SK-N-SH (cell line): ENCODE measurements around the gene CALM1.

Experiments
- EP300 ChIP-seq, 2 experiments: IDR thresholded peaks; 2 replicates each; pipeline versions ENCODE4 v1.4.0 to v1.6.1; 2012; ENCODE audit warnings: borderline replicate concordance in 1 of 2, low read depth in 1 of 2, low read length in 1 of 2
- EZH2phosphoT487 ChIP-seq: fragments of 200-600 bp; sonication (generic); IDR thresholded peaks from 2 replicates; pipeline ENCODE4 v1.6.1; 2017; ENCODE audit warnings: low read depth, mixed run types, mild to moderate bottlenecking, antibody characterized with exemption, moderate library complexity, borderline replicate concordance
- GABPA ChIP-seq: IDR thresholded peaks from 2 replicates; pipeline ENCODE4 v1.4.0; 2012; ENCODE audit warnings: low read depth, mild to moderate bottlenecking
- JUND ChIP-seq: IDR thresholded peaks from 2 replicates; pipeline ENCODE4 v1.4.0; 2012
- YY1 ChIP-seq: IDR thresholded peaks from 2 replicates; pipeline ENCODE4 v1.4.0; 2012; ENCODE audit warnings: low read depth, mild to moderate bottlenecking
- TF ChIP-seq, protein P1 (sequence below): fragments of 200-600 bp; sonication (generic); IDR thresholded peaks from 2 replicates; pipeline ENCODE4 v1.6.1; 2017; ENCODE audit warnings: antibody characterized with exemption, mild to moderate bottlenecking, moderate library complexity
- TF ChIP-seq, protein P2 (sequence below): IDR thresholded peaks from 2 replicates; pipeline ENCODE4 v1.4.0; 2012; ENCODE audit warnings: low read depth, borderline replicate concordance

DNA sequence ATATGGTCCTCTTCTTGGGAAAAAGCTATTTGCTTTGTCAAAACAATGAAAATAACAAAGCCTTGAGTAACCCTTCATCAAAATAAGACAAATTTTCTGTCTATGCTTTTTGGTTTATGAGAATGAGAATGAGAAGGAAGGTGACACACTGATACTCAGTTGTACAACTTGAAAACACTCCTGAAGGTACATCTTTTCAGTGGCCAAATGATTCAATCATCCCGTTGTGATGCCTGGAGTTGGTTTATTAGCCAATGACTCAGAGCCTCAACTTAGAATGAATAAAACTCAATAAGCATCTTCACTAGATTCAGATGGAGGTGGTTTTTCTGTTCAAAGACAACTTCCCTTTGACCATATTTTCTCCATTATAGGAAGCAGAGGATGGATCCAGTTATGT is 7.8 kb upstream of the CALM1 start:
- TF ChIP-seq, protein P1, sequence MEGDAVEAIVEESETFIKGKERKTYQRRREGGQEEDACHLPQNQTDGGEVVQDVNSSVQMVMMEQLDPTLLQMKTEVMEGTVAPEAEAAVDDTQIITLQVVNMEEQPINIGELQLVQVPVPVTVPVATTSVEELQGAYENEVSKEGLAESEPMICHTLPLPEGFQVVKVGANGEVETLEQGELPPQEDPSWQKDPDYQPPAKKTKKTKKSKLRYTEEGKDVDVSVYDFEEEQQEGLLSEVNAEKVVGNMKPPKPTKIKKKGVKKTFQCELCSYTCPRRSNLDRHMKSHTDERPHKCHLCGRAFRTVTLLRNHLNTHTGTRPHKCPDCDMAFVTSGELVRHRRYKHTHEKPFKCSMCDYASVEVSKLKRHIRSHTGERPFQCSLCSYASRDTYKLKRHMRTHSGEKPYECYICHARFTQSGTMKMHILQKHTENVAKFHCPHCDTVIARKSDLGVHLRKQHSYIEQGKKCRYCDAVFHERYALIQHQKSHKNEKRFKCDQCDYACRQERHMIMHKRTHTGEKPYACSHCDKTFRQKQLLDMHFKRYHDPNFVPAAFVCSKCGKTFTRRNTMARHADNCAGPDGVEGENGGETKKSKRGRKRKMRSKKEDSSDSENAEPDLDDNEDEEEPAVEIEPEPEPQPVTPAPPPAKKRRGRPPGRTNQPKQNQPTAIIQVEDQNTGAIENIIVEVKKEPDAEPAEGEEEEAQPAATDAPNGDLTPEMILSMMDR, result no peak
- TF ChIP-seq, protein P2, sequence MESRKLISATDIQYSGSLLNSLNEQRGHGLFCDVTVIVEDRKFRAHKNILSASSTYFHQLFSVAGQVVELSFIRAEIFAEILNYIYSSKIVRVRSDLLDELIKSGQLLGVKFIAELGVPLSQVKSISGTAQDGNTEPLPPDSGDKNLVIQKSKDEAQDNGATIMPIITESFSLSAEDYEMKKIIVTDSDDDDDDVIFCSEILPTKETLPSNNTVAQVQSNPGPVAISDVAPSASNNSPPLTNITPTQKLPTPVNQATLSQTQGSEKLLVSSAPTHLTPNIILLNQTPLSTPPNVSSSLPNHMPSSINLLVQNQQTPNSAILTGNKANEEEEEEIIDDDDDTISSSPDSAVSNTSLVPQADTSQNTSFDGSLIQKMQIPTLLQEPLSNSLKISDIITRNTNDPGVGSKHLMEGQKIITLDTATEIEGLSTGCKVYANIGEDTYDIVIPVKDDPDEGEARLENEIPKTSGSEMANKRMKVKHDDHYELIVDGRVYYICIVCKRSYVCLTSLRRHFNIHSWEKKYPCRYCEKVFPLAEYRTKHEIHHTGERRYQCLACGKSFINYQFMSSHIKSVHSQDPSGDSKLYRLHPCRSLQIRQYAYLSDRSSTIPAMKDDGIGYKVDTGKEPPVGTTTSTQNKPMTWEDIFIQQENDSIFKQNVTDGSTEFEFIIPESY, result no peak
- TF ChIP-seq EZH2phosphoT487 (no peak), GABPA (no peak), YY1 (no peak), EP300 (IDR thresholded peaks at IDR 0.05; ENCODE audit: borderline replicate concordance in 1 of 2, low read depth in 1 of 2, low read length in 1 of 2) (no peak), JUND (no peak)
